ENCODE measurements around the gene MMP24OS. TPM values are rescaled to one million over a fixed set of nuclear protein-coding genes. Genes with fewer than 3 reads are reported as not detected.

The MMP24OS gene
- total and polyA plus RNA-seq, 3 donors from 2014 or later = 16.4 to 45.9 (median 35.1) TPM

DNA sequence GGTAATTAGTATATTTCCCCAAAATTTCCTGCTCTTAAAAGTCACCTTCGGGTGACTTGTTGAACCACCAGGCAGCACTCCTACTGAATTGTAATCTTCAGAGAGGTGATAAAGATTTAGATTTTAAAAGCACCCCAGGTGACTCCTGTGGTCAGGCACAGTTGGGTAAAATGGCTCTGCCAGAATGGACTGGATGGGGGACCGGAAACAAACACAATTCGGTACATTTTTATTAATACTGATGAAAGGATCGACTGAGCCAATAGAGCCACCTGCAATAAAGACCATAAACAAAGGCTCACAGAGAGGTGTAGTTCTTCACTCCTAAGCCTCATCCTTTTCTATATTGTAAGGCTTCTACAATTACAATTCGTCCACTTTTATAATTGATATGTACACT lies 33.9 kb upstream of the MMP24OS start:
- H3K4me3 ChIP-seq = no peak overlapping the region
- H3K9me3 ChIP-seq = no peaks in the 10 kb centered on the region
- 92 to 94% methylated on average over 5 of the region's 5 CpGs for WGBS, 2 donors
- H3K27ac ChIP-seq = no peak overlapping the region
- intact Hi-C loops (cut with DNase I; ENCODE audit: low total_unique reads) = no loop called here
- no peaks in the 10 kb centered on the region for H3K36me3 ChIP-seq (ENCODE audit: low read depth, missing control alignments)
- no peaks in the 10 kb centered on the region for H3K27me3 ChIP-seq
- no peak for TF ChIP-seq POLR2A (IDR thresholded peaks at IDR 0.05)
- TF ChIP-seq, protein P1, sequence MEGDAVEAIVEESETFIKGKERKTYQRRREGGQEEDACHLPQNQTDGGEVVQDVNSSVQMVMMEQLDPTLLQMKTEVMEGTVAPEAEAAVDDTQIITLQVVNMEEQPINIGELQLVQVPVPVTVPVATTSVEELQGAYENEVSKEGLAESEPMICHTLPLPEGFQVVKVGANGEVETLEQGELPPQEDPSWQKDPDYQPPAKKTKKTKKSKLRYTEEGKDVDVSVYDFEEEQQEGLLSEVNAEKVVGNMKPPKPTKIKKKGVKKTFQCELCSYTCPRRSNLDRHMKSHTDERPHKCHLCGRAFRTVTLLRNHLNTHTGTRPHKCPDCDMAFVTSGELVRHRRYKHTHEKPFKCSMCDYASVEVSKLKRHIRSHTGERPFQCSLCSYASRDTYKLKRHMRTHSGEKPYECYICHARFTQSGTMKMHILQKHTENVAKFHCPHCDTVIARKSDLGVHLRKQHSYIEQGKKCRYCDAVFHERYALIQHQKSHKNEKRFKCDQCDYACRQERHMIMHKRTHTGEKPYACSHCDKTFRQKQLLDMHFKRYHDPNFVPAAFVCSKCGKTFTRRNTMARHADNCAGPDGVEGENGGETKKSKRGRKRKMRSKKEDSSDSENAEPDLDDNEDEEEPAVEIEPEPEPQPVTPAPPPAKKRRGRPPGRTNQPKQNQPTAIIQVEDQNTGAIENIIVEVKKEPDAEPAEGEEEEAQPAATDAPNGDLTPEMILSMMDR (IDR thresholded peaks at IDR 0.05) = no peak
- peaks cover 12% of the 10 kb centered on the region for H3K4me1 ChIP-seq
- DNase-seq = no peak

DNA sequence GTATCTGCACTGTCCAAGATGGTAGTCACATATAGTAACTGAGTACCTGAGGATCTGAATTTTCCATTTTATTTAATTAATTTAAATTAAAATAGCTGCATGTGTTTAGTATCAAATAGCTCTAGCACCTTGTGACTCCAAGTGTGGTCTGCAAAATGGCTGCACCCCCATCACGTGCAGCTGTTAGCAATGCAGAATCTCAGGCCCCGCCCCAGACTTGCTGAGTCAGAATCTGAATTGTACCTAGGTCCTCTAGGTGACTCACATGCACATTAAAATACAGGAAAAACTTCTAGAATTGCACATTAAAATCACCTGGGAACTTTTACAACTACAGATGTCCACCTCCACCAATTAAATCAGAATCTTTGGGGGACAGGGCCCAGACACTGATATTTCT lies 33.5 kb upstream of the MMP24OS start:
- WGBS, 2 donors = 96 to 97% methylated on average over 2 of the region's 2 CpGs
- no peaks in the 10 kb centered on the region for H3K27me3 ChIP-seq
- peaks cover 14% of the 10 kb centered on the region for H3K4me1 ChIP-seq
- no peak for DNase-seq
- H3K27ac ChIP-seq = no peak overlapping the region
- H3K4me3 ChIP-seq = no peak overlapping the region
- H3K9me3 ChIP-seq = no peaks in the 10 kb centered on the region
- TF ChIP-seq, protein P1 (IDR thresholded peaks at IDR 0.05) = no peak
- no peak for TF ChIP-seq POLR2A (IDR thresholded peaks at IDR 0.05)
- intact Hi-C loops (cut with DNase I; ENCODE audit: low total_unique reads) = no loop called here
- H3K36me3 ChIP-seq (ENCODE audit: low read depth, missing control alignments) = no peaks in the 10 kb centered on the region

DNA sequence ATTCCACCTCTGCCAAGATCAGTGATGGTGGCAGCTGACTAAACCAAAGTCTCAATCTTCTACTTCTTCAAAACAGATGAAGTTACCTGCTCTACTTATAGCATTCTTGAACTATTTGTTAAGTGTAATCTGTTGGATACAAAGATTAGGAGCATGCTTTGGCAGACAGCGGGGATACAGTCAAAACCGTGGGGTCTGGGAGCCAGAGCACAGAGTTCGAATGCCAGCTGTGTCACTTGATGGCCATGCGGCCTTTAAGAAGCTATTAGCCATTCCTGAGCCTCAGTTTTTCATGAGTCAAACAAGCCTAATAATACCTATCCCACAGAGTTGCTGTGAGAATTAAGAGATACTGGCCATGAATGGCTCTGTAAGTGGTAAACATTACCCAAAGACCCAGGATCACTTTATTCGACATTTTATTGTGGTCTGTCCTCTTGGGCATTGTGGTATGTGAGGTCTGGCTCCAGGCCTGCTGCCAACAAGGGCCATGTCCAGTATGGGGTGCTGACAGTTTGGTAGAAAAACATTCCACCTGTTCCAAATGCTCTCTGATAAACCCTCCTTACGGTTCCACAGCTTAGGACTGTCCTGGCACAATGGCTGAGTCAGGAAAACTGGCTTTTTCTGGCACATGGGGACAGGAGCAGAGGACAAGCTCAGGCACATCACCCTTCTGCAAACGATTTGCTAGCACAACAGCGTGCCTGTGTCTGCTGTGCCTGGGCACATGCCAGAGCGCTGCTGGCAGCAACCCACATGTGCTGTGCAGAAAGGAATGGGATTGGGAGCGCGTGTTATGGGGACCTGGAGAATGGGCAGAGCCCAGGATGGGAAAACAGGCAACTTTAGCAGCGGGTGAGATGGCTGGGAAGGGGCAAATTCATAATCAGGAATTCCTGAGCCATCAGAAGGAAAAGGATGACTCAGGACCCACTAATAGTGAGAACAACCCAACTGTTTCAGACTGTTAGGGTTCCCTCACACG lies 30.0 kb upstream of the MMP24OS start:
- Histone ChIP-seq H3K36me3 (ENCODE audit: low read depth, missing control alignments) (no peaks in the 10 kb centered on the region), H3K9me3 (no peaks in the 10 kb centered on the region), H3K27me3 (no peaks in the 10 kb centered on the region), H3K4me3 (no peak overlapping the region), H3K4me1 (peaks cover 21% of the 10 kb centered on the region), H3K27ac (peak overlapping the region in 1 of 2 donors; percentile 66)
- 77 to 86% methylated on average over 12 of the region's 13 CpGs for WGBS, 2 donors
- TF ChIP-seq POLR2A (IDR thresholded peaks at IDR 0.05) = no peak
- TF ChIP-seq, protein P1 (IDR thresholded peaks at IDR 0.05) = no peak
- intact Hi-C loops (cut with DNase I; ENCODE audit: low total_unique reads) = loop anchor here (5.0 kb wide), 1 partner anchor 129 kb away; the partner anchor contains the start of gene GDF5
- DNase-seq = peak; percentile 72

DNA sequence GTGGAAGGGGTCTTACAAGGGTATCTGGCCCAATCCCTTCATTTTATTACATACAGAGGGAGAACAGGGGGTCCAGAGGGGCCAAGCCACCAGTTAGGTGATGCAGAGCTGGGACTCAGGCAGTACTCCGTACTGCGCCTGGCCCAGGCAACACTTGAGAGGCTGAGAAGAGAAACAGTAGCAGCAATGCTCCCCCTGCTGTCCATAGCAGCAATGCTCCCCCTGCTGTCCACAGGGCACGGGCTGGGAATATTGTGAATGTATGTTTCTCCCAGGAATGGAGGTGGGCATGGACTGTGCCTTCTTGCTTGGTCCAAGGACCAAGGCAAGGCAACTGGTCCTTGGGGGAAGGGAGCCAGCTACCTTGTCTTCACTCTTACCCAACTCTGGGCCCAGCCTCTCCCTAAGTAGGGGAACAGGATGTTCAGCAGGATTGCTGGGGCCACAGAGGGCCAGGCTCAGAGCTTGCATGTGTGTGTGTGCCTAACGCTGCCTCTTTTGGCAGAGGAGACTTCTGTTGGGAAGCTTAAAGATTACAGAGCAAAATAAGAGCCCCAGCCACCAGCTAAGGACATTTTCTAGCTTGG lies 29.1 kb upstream of the MMP24OS start:
- no peak overlapping the region for H3K4me3 ChIP-seq
- H3K9me3 ChIP-seq = no peaks in the 10 kb centered on the region
- H3K27ac ChIP-seq = no peak overlapping the region
- peak; percentile 76 for DNase-seq
- 32 to 59% methylated on average over 4 of the region's 4 CpGs for WGBS, 2 donors
- peaks cover 21% of the 10 kb centered on the region for H3K4me1 ChIP-seq
- TF ChIP-seq POLR2A (IDR thresholded peaks at IDR 0.05) = no peak
- TF ChIP-seq, protein P1 (IDR thresholded peaks at IDR 0.05) = peak; percentile 23 to 49 (median 46)
- no peaks in the 10 kb centered on the region for H3K36me3 ChIP-seq (ENCODE audit: low read depth, missing control alignments)
- no peaks in the 10 kb centered on the region for H3K27me3 ChIP-seq
- intact Hi-C loops (cut with DNase I; ENCODE audit: low total_unique reads) = loop anchor here (5.0 kb wide), 1 partner anchor 130 kb away; the partner anchor contains the start of gene GDF5
